Ecto neural progenitor cell (in vitro differentiated cells): ENCODE measurements around the gene DCLK1.
A peak's percentile ranks its signal among the peaks of the same experiment; 100 is the strongest.
"Not testable (repeated sequence)": the region's sequence is repeated elsewhere in the genome, so short reads cannot be mapped to it uniquely, and the experiment has no call there.

Source experiments
- DNase-seq: peaks from one replicate; pipeline ENCODE4 v3.0.0-alpha.2; 2018; ENCODE audit warnings: low spot score

DCLK1 gene

DNA sequence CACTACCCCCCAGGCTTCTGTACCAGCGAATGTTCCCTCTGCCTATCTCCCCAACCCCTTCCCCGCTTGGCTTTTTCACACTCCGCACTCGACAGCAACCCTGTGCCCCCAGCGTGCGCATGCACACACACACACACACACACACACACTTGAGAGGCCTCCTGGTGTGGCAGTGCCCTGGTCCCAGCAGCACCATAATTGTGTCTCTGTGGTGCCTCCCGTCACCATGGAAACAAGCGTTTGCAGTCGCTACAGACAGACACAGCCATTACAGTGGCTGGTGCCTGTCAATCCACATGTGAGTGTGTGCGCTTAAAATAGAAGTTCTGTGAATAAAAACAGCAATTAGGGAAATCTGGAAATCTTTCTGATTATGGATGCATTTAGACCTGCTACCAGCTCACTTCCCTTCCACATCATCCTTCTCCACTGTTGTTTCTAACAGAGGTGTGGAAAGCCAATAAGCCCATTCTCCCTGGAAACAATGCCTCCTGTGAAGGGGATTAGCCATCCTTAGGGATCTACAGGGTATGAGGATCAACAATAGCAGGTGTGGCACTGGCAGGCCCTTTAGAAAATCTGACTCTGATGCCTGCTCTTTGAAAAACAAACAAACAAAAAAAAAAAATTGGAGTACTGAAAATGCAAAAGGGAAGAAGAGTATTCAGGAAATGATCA lies 146.3 kb downstream of the DCLK1 start:
- no peak for DNase-seq

DNA sequence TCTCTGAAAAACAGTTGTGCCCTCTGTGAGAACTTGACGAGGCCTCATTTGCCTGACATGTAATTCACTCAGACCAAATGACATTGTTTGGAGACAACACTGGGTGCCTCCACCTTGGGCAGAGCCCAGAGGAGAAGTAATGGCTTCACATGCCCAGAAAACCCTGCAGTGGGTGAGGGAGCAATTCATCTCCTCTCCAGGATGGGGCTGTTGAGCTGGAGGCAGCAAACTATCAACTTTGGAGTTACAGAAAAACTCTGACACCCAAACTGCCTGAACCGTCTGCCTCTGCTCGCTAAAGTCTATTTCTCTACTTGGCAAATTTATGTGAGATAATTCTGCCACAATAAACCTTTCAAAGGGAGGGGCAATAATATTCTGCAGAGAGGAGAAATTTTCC lies 146.9 kb downstream of the DCLK1 start:
- DNase-seq = no peak

DNA sequence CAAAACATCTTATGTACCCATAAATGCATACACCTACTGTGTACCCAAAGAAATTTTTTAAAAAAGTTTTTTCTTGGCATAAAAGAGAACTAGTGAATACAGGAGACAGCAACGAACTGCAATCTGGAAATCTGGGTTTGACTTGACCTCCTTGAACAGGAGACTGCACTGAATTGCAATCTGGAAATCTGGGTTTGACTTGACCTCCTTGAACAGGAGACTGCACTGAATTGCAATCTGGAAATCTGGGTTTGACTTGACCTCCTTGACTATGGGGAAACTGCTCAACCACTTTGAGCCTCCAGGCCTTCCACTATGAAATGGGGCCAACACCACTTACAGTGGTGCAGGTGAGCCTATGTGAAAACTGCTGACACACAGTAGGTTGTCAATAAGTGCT lies 147.5 kb downstream of the DCLK1 start:
- not testable (repeated sequence) for DNase-seq

DNA sequence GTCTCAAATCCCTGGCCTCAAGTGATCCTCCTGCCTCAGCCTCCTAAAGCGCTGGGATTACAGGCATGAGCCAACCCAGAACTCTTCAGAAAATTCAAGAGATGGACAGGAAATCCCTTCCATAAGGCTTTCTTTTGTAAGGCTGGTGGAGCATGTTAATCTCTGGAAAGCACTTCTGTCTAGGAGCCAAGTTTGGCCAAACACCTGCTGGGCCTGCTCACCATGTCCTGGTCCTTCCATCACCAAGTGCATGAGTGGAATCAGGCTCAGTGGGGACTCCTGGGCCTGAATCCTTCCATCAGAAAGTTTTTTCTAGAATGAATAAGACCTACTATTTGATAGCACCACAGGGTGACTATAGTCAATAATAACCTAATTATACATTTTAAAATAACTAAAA lies 148.0 kb downstream of the DCLK1 start:
- no peak for DNase-seq

DNA sequence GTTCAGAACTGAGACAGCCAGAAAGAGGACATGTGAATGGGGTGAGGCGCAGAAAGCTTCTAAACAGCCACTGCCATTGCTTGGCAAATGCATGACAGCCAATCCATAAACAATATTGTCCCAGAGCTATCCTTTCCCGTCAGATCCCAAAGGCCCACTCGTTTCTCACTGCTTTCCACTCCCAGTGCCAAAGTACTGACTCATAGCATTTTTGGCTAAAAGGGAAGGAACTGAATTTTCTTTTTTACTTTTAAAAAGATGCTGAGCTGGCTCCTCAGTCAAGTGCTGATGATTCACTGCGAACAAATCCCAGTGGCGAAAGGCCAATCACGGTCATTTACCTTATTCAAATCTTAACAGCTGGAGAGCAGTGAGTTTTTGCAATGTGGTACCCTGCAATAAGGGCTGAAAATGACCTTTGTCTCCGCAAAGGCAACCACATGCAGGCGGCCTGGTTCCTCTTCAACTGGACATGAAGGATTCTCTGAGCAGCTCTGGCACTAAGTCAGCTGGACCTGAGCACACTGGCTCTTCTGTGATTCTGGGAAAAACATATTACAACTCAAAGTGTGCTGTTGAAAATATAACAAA lies 151.7 kb downstream of the DCLK1 start:
- DNase-seq = no peak

DNA sequence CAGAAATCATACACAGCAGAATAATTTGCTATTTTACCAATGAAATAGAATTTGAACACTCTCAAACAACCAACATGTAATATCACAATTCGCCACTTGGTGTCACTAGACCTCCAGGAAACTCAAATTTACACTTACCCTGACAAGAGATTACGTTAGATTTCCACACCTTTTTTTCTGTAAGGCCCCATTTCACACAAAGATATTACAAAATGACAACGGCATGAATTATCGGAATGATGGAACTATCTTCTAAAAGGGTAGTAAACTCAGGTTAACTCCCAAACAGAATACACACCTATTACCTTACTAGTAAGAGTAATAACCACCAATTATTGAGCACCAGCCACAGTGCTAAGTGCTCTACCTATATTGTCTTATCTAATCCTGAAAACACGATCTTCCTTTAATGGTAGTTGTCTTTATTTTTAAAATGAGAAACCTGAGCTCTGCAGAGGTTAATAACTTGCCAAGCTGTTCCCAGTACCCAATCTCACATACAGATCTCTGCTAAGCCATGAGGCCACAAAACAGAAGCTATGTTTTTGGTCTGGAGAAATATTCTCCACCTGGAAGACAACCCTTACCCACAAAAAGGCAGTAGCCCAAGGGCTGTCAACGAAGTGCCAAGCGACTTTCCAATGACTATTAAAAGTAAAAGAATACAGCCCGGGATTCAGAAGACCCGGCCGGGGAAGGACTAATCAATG lies 152.4 kb downstream of the DCLK1 start:
- DNase-seq = no peak

DNA sequence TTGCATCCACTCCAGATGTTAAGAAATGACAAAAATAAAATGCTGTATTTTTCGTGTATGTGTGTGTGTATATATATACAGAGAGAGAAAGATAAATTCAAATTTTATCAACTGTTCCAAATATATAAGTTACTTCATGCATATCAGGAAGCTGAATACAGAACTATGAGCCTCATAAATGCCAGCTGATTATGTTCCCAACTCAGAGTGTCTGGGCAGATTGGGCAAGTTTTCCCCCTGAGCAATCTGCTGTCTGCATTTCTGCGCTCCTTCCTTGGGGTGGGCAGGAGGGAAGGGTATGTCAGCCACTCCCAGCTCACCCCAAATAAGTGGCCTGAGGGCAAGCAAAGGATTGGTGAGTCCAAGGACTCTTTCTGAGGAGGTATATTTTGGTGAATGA lies 154.1 kb downstream of the DCLK1 start:
- DNase-seq = no peak

DNA sequence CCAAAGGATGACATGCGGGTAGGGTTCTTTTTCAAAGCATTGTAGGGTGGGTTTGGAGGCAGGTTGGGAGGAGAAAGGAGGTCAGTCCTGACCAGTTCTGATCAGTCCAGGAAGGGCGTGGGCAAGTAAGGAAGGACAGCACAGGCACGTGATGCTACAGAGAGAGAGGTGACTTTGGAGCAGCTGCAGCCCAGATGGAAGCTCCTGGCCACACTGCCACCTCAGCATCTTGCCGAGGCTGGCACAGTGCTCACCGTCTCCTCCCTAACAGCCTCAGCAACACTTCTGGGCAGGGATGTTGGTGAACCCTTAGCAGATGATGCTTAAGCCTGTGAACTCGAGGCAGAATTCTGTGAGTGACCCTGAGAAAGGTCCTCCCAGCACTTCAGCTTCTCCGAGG lies 155.1 kb downstream of the DCLK1 start:
- no peak for DNase-seq

DNA sequence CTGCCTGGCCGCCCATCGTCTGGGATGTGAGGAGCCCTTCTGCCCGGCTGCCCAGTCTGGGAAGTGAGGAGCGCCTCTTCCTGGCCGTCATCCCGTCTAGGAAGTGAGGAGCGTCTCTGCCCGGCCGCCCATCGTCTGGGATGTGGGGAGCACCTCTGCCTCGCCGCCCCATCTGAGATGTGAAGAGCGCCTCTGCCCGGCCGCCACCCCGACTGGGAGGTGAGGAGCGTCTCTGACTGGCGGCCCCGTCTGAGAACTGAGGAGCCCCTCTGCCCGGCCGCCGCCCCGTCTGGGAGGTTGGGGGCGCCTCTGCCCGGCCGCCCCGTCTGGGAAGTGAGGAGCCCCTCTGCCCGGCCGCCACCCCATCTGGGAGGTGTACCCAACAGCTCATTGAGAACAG lies 164.2 kb downstream of the DCLK1 start:
- DNase-seq = not testable (repeated sequence)

DNA sequence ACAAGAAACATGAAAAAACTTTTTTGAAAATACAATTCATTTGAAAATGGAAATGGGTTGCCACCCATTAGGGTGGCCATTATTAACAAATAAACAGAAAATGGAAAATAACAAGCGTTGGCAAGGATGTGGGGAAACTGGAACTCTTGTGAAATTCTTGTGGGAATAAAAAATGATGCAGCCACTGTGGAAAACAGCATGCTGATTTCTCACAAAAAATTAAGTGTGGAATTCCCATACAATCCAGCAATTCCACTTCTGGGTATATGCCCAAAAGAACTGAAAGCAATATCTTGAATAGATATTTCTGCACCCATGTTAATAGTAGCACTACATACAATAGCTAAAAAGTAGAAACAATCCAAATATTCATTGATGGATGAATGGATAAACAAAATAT lies 165.2 kb downstream of the DCLK1 start:
- no peak for DNase-seq

DNA sequence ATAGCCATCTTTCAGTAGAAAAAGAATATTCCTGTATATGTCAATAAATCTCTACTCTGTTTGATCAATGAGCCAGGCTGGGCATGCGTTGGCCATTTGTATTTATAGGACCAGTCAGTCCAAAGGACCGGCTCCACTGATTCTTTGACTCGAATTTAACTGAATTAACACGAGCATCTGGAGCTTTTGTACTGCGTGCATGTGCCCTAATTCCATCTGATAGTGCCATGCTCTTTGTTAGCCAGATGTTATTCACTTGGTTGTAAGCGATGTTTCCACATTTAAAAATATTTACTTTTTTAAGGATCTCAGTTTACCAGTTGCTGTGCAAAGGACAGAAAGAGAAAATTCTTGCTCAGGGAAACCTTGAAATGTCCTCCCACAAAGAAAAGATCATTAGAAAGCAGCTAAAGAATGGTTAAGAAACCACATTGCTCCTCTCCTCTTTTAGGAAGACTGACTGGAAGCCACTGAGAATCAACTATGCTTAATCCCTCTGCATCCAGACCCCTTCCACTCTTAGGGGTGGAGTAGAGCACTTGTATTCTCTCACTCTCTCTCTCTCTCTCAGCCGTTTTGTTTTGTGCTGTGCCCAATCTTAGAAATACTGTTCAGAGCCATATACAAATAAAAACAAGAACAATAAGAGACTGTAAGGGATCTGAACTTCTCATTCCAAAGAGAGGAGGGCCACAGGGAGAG lies 165.8 kb downstream of the DCLK1 start:
- DNase-seq = no peak

DNA sequence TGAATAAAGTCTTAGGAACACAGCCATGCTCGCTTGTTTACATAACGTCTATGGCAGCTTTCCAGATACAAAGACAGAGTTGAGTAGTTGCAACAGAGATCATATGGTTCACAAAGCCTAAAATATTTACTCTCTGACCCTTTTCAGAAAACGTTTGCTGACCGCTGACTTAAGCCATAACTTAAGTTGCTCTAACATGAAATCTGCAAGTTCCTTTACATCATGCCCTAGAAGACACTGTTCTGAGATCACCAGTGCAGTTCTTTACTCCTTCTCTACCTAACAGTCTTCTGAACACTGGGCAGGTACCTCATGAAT lies 166.4 kb downstream of the DCLK1 start:
- no peak for DNase-seq

DNA sequence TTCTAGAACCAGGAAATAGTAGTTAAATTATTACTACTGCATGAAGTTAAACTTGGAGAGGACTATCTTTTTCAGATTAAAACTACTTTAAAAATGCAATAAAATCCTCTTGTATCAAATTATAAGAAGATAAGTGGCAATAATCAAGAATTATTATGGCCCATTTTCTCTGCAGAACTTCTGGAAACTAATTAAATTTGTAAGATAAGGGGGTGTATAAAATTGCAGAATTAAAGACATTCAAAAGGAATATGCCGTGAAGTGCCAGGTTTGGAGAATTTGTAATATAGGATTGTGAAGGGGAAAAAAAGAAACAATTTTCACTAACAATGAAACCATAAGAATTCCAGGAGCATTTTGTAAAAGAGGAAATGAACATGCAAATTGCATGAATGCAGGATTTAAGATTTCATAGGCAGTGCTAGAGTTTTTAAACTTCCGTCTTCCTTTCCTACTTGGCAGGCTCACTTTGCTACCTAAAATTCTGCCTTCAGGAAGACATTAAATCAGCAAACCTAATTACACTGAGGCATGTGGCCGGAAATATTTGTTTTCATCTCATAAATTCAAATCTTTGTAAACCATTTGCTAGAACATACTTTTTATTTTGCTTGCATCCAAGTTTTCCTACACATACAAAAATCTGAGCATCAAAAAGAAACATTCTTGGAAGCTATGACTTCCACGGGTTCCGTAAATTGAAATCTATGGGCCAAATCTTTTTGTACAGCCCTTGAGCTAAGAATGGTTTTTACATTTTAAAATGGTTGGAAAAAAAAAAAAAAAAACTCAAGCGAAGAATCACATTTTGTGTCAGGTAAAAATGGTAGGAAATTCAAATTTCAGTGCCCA lies 166.9 kb downstream of the DCLK1 start:
- DNase-seq = no peak

DNA sequence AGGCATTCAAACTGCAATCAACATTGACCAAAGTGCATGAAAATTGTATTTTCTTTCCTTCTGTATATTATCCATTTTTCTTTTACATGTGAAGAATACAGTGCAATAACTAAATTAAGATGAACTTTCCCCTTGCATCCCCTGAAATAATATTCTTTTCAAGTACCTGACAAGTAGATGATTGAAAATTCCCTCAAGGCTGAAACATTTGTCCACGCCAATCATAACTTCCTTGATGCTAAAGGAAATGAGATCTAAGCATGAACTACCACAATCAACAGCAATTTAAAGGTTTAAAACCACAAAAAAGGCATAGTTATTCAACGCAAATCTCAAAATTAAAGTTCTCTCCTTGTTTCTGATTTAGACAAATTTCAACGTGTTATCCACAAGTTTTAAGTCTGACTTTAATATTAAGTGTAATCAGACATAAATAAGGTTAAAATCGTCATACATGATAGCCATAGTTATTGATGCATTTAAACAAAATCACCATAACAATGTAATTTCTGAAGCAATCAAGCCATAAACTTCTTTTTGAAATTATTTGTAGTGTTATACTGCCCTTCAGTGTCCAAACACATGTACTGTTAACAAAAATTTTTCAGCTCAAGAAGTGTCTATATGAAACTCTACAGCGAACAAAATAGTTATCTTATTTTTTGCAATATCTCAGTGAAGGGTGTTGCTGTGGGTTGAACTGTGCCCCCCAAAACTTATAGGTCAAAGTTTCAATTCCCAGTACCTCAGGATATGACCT lies 169.5 kb downstream of the DCLK1 start:
- no peak for DNase-seq

DNA sequence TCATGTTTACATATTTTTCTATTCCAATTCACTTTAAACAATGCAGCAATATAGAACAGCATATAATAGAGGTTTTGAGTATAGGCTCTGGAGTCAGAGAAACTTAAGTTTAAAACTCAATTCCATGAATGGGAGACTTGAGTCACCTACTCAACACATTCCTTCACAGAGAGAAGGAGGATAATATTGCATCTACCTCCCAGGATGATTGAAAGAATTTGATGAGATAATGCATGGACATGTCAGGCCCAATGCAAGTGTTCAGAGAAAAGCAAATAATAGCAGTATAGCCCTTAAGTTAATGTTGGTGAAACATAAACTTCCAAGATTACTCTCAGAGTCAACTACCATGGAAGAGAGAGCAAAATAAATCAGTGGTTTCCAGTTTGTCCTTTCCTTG lies 170.2 kb downstream of the DCLK1 start:
- DNase-seq = no peak

DNA sequence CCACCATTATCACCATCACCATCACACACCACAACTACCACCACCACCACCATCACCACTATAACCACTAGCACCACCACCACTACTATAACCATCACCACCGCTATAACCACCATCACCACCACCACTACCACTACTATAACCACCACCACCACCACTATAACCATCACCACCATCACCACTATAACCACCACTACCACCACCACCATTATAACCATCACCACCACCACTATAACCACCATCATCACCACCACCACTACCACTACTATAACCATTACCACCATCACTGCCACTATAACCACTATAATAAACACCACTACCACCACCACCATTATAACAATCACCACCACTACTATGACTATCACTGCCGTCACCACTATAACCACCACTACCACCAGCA lies 173.2 kb downstream of the DCLK1 start:
- no peak for DNase-seq

DNA sequence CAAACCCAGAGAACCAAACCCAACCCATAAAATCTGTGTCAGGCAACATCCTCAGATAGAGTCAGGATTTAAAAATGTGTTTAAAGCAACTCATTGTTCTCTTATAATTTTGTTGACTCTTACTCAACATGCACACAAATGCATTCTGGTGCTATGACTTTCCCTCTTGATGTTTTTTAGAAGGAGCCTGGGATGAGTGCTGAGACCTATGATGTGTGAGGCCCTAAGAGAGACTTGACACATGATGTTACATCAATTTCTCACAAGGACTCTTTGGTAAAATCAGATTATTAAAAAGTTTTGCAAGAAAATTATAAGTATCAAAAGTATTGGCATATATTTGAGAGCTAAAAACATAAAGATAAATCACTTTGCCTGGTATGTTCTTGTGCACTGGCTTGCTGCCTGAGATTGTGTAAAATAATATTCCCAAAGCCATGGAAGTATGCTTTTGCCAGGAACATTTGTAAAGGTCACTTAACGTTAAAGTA lies 173.9 kb downstream of the DCLK1 start:
- DNase-seq = no peak

DNA sequence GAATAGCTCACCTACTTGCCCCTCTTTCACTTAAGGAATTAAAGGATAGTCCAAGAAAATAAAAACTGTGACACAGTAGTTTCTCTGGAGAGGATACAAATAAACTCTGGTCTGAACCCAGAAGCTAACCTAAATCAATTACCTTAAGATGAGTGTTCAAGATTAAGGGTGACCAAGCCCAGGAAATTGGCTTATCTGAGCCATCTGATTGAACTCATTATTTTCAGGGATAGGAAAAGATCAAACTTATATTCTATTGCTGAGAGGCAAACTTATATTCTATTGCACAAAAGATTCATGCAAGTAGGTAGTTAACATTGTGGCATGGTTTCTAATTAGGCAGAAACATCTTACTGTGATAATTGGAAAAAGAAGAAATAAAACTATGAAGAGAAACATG lies 175.1 kb downstream of the DCLK1 start:
- DNase-seq = no peak

DNA sequence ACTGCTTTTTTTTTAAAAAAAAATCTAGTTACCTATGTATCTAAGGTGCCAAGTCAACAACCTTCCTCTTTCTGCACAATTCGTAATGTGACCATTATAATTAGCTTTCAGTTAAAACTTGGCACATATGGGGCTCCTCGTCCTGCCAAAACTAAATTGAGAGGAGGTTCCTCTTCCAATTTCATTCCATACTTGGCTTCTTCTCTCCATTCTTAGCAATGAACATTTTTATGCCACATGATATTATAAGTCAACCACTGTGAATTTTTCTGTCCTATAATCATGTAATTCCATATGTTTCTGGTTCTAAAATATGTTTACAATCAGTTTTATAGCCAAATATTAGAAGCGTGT lies 177.0 kb downstream of the DCLK1 start:
- no peak for DNase-seq

DNA sequence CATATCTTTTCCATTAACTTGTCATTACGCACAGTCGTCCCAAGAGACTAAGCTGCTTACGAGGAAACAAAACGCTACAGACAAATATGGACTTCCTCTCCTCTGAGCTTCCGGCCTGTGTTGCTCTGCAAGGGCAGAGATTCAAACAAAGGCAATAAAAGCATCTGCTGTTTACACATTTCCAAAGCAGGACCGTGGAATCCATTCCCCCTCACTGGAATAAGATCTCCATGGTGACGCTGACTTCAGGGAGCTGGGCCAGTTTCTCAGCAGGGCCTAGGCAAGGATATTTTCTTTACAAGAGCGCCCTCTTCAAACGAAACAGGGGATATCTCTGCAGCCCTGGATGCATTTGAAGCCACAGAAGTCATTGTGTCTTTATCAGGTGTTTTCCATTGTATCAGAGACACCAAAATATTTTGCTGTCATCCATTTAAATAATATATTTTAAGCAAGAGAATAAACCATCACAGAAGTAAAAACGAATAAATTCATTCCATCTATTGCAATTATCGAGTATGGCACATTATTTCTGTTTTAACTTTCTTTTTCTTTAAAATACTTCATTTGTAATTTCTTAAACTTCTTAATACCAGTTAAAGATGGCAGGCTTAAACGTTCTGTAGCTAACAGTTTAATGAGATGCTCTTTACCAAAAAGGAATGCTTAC lies 177.5 kb downstream of the DCLK1 start:
- peak; percentile 78 for DNase-seq

DNA sequence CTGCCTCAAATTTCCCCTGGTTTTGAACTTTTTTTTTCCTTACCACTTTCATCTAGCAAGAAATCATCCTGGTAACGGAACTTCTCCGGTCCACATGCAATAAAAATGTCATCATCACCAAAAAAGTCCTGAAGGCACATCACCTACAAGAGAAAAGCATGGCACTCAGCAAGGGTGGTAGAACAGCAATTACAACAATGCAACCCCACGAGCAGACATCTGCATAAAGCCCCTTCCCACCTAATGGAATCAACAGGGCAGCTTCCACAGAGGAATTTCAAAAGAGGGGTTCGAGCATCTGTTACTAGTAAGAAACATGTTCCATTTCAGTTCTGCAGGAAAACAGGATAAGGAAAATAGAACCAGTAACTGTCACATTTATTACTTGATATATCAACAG lies 183.9 kb downstream of the DCLK1 start:
- no peak for DNase-seq
